HepG2 (cell line): Measurements from ENCODE around the gene NUAK2. TPM values are rescaled to one million over a fixed set of nuclear protein-coding genes. Genes with fewer than 3 reads are reported as not detected.
A peak's percentile ranks its signal among the peaks of the same experiment; 100 is the strongest.

Experiments used
- ATAC-seq: fragments of 200-7000 bp; cut with Tn5 transposase; 3 replicates; pipeline ENCODE4 v1.9.1; 2020; ENCODE audit warnings: mild to moderate bottlenecking, moderate library complexity
- BruUV-seq: library from RNA; stranded (reverse); fragments of 400-500 nt; replicated peaks from 2 replicates; lab custom pipeline; 2021; lab: Mats Ljungman, UMichigan
- CTCF ChIA-PET: fragments of 300-600 bp; formaldehyde crosslinking; extraction: SDS; loops from one replicate; lab custom pipeline; 2021; ENCODE audit warnings: low total read pairs, inconsistent platforms, low intra/inter-chr PET ratio; lab: Yijun Ruan, JAX
- POLR2A ChIA-PET: fragments of 350-600 bp; sonication (Branson Sonifier 250); formaldehyde crosslinking; loops from one replicate; lab custom pipeline; 2020; ENCODE audit warnings: antibody characterized with exemption, inconsistent platforms; lab: Yijun Ruan, JAX
- DNase-seq: peaks from one replicate; pipeline ENCODE4 v3.0.0-alpha.2; 2015; ENCODE audit warnings: low spot score
- FAIRE-seq: peaks from 3 replicates; lab custom pipeline; 2011; peaks lifted over from hg19 to GRCh38; lab: Jason Lieb, UNC
- H2AFZ ChIP-seq: one replicate; pipeline ENCODE4 v1.6.1; 2011; ENCODE audit warnings: low read length, inconsistent platforms
- H3K27ac ChIP-seq: fragments of 300-600 bp; 3 replicates; pipeline ENCODE4 v1.8.0; 2011; ENCODE audit warnings: mixed run types, mild to moderate bottlenecking, mixed read lengths, low read length, inconsistent platforms; ENCODE audit not compliant: insufficient read depth; ENCODE audit errors: extremely low read length
- H3K27me3 ChIP-seq, 2 experiments: fragments of 200-600 bp in 1 of 2; 2 replicates in 1 of 2; 3 replicates in 1 of 2; pipeline versions ENCODE4 v1.6.0 to v1.8.0; 2011; ENCODE audit warnings: low read length in 2 of 2, mild to moderate bottlenecking in 2 of 2, moderate library complexity in 2 of 2, inconsistent platforms in 1 of 2; ENCODE audit not compliant: insufficient read depth in 2 of 2, control insufficient read depth in 1 of 2
- H3K36me3 ChIP-seq, 2 experiments: fragments of 200-600 bp in 1 of 2; replicated peaks in 1 of 2; 2 replicates in 1 of 2; 3 replicates in 1 of 2; pipeline versions ENCODE4 v1.5.1 to v1.8.0; 2011; ENCODE audit warnings: low read length in 2 of 2, inconsistent platforms in 1 of 2; ENCODE audit not compliant: insufficient read depth in 2 of 2, control insufficient read depth in 1 of 2
- H3K4me1 ChIP-seq: 2 replicates; pipeline ENCODE4 v1.5.1; 2012; ENCODE audit warnings: low read length, inconsistent platforms; ENCODE audit not compliant: insufficient read depth
- H3K4me2 ChIP-seq: 2 replicates; pipeline ENCODE4 v1.6.0; 2011; ENCODE audit warnings: low read depth, low read length, inconsistent platforms
- H3K4me3 ChIP-seq, 3 experiments: fragments of 200-600 bp in 1 of 3; sonication (generic), shearing (Covaris generic) in 1 of 3; replicated peaks in 1 of 3; 2 replicates each; pipeline ENCODE4 v1.5.1; 2011 to 2016; ENCODE audit warnings: low read length in 3 of 3, inconsistent platforms in 2 of 3, low read depth in 2 of 3, mild to moderate bottlenecking in 2 of 3, control low read depth in 1 of 3, mixed read lengths in 1 of 3; ENCODE audit not compliant: insufficient read depth in 1 of 3
- H3K79me2 ChIP-seq: one replicate; pipeline ENCODE4 v1.6.1; 2011; ENCODE audit warnings: low read length, inconsistent platforms; ENCODE audit not compliant: insufficient read depth
- H3K9ac ChIP-seq: 2 replicates; pipeline ENCODE4 v1.6.0; 2011; ENCODE audit warnings: mild to moderate bottlenecking, low read depth, low read length, inconsistent platforms; ENCODE audit not compliant: insufficient read depth
- H3K9me3 ChIP-seq: 2 replicates; pipeline ENCODE4 v1.5.1; 2012; ENCODE audit warnings: mild to moderate bottlenecking, low read length
- H4K20me1 ChIP-seq: 2 replicates; pipeline ENCODE4 v1.6.0; 2011; ENCODE audit warnings: inconsistent platforms, mild to moderate bottlenecking, low read length, moderate library complexity; ENCODE audit not compliant: insufficient read depth
- EED ChIP-seq: sonication (generic); formaldehyde crosslinking; IDR thresholded peaks from 2 replicates; pipeline ENCODE4 v1.5.0; 2020; ENCODE audit warnings: mild to moderate bottlenecking, missing genetic modification reagents
- FIP1L1 ChIP-seq: fragments of 200-400 bp; formaldehyde crosslinking; IDR thresholded peaks from 2 replicates; pipeline ENCODE4 v1.6.1; 2018; ENCODE audit warnings: low read depth, mild to moderate bottlenecking, low read length, moderate library complexity, borderline replicate concordance; ENCODE audit not compliant: insufficient read depth
- SMC3 ChIP-seq: IDR thresholded peaks from 2 replicates; pipeline ENCODE4 v1.6.1; 2011; ENCODE audit warnings: low read length, improper control_type of control experiment
- SOX6 ChIP-seq, 2 experiments: fragments of 450-650 bp in 1 of 2; sonication (generic) in 1 of 2; formaldehyde crosslinking in 1 of 2; IDR thresholded peaks; 2 replicates each; pipeline versions ENCODE4 v1.4.0 to v1.6.1; 2017 to 2020; ENCODE audit warnings: antibody characterized with exemption in 1 of 2, mild to moderate bottlenecking in 1 of 2, missing genetic modification reagents in 1 of 2
- ZNF17 ChIP-seq: sonication (generic); formaldehyde crosslinking; IDR thresholded peaks from 2 replicates; pipeline ENCODE4 v1.5.0; 2020; ENCODE audit warnings: mild to moderate bottlenecking, missing genetic modification reagents
- ZNF549 ChIP-seq: sonication (generic); formaldehyde crosslinking; IDR thresholded peaks from 2 replicates; pipeline ENCODE4 v1.5.0; 2020; ENCODE audit warnings: missing genetic modification reagents
- WGBS: methylation state at CpG from one replicate; pipeline ENCODE4 v1.1.6; 2017; ENCODE audit warnings: low lambda C conversion rate; 5-methylcytosine and 5-hydroxymethylcytosine counted together
- in situ Hi-C: cut with HindIII; loops from 2 replicates; pipeline ENCODE4 v1.10.0; 2017; ENCODE audit warnings: low pct_unique_long_range_greater_than_20kb; ENCODE audit not compliant: extremely low pct_ligation_motif_present
- intact Hi-C: fragments of 100-400 bp; cut with micrococcal nuclease; formaldehyde crosslinking; loops from one replicate; pipeline ENCODE4 v1.10.0; 2022; ENCODE audit not compliant: unreplicated experiment
- polyA plus RNA-seq, 8 experiments: library from polyadenylated mRNA; depleted of rRNA in 3 of 8; stranded (reverse) in 7 of 8; unstranded in 1 of 8; fragments of >200 nt; fragmentation: Illumina TruSeq in 4 of 8; extraction: Trizol in 4 of 8; gene quantifications; 2 replicates each; pipeline versions ENCODE4 v1.2.1 to v1.2.3, GENCODE V29; 2011 to 2016; ENCODE audit warnings: low read depth in 4 of 8, missing spikeins in 1 of 8, mixed read lengths in 1 of 8; ENCODE audit not compliant: insufficient read depth in 1 of 8
- total RNA-seq, 5 experiments: library from RNA; depleted of rRNA; stranded (reverse); fragments of >200 nt; fragmentation: Illumina TruSeq; extraction: Trizol; gene quantifications; 2 replicates each; pipeline ENCODE4 v1.2.3, GENCODE V29; 2016; ENCODE audit warnings: low read depth in 1 of 5
- TF ChIP-seq, protein P1 (sequence below): conservative IDR thresholded peaks from 2 replicates; pipeline ENCODE4 v1.6.1; 2018; ENCODE audit warnings: missing genetic modification reagents
- TF ChIP-seq, protein P2 (sequence below): sonication (generic); formaldehyde crosslinking; IDR thresholded peaks from 2 replicates; pipeline ENCODE4 v1.9.0; 2021; ENCODE audit warnings: missing genetic modification reagents, mild to moderate bottlenecking, borderline replicate concordance
- TF ChIP-seq, protein P3 (sequence below): sonication (generic); formaldehyde crosslinking; IDR thresholded peaks from 2 replicates; pipeline ENCODE4 v1.8.0; 2022; ENCODE audit warnings: missing genetic modification reagents, mild to moderate bottlenecking, inconsistent platforms, borderline replicate concordance
- TF ChIP-seq, protein P4 (sequence below), 2 experiments: sonication (generic) in 1 of 2; formaldehyde crosslinking in 1 of 2; IDR thresholded peaks; 2 replicates each; pipeline versions ENCODE4 v1.4.0 to v1.6.1; 2016 to 2020; ENCODE audit warnings: borderline replicate concordance in 1 of 2, low read depth in 1 of 2, mild to moderate bottlenecking in 1 of 2, missing genetic modification reagents in 1 of 2

Gene NUAK2
- total and polyA plus RNA-seq, 2 of the 13 experiments (the other 11 are each of a cell fraction or from before 2014, with no cell fraction given), result 0.75 to 1.1 TPM

DNA sequence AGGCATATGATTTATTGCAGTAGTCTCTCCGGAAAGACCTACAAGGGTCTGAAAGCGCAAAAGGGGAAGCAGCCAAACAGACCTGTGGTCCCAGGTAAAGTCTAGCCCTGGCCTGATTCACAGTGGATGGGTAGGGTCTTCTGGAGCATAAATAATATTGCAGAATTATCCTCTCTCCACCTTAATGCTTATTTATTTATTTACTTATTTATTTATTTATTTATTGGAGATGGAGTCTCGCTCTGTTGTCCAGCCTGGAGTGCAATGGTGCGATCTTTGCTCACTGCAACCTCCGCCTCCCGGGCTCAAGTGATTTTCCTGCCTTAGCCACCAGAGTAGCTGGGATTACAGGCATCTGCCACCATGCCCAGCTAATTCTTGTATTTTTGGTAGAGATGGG lies 46.9 kb upstream of the NUAK2 start (continued):
- TF ChIP-seq ZNF549 (CRISPR knock-in tag) (no peak), ZNF17 (no peak), FIP1L1 (no peak), SMC3 (no peak), EED (no peak)
- TF ChIP-seq, protein P1, sequence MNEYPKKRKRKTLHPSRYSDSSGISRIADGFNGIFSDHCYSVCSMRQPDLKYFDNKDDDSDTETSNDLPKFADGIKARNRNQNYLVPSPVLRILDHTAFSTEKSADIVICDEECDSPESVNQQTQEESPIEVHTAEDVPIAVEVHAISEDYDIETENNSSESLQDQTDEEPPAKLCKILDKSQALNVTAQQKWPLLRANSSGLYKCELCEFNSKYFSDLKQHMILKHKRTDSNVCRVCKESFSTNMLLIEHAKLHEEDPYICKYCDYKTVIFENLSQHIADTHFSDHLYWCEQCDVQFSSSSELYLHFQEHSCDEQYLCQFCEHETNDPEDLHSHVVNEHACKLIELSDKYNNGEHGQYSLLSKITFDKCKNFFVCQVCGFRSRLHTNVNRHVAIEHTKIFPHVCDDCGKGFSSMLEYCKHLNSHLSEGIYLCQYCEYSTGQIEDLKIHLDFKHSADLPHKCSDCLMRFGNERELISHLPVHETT (CRISPR knock-in tag), result no peak
- TF ChIP-seq, protein P2, sequence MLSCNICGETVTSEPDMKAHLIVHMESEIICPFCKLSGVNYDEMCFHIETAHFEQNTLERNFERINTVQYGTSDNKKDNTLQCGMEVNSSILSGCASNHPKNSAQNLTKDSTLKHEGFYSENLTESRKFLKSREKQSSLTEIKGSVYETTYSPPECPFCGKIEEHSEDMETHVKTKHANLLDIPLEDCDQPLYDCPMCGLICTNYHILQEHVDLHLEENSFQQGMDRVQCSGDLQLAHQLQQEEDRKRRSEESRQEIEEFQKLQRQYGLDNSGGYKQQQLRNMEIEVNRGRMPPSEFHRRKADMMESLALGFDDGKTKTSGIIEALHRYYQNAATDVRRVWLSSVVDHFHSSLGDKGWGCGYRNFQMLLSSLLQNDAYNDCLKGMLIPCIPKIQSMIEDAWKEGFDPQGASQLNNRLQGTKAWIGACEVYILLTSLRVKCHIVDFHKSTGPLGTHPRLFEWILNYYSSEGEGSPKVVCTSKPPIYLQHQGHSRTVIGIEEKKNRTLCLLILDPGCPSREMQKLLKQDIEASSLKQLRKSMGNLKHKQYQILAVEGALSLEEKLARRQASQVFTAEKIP (CRISPR knock-in tag), result no peak
- TF ChIP-seq, protein P3, sequence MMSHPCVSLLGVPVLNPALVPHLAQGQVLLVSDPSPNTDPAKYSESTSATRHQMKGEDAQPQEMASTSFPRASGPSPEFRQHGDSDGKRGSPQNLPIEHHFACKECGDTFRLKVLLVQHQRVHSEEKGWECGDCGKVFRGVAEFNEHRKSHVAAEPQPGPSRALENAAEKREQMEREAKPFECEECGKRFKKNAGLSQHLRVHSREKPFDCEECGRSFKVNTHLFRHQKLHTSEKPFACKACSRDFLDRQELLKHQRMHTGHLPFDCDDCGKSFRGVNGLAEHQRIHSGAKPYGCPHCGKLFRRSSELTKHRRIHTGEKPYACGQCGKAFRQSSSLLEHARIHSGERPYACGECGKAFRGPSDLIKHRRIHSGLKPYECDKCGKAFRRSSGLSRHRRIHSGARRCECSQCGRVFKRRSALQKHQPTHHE (CRISPR knock-in tag), result no peak

DNA sequence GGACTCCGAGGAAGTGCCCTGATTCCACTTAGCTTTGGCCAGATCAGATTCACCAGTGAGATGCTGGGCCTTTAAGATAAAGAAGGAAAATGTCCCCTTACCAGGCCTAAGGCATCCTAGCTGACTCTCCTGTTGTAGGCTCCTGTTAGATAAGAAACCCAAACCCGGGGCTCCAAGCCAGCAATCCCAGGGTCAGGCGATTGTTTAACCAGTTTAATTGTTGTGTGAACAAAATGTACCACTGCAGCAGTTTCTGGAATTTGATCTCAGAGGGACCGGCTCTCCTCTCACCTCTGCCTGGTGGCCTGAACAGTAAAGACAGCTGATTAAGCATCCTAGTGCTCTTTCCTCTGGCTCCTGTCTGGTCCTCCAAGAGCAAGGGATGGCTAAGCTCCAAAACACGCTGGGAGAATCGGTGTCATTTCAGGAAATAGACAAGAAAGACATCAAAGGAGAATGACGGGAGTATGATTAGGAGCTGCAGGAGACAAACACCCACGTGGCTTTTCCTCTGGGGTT lies 44.5 kb upstream of the NUAK2 start:
- H2AFZ ChIP-seq, result no peak overlapping the region
- H3K27ac ChIP-seq, result no peak overlapping the region
- intact Hi-C loops (no loop called here), in situ Hi-C loops (no loop called here)
- H3K4me3 ChIP-seq, result no peak overlapping the region
- ATAC-seq, result peak; percentile 62
- ChIA-PET POLR2A (no interaction called here), CTCF (no interaction called here)
- H3K79me2 ChIP-seq, result no peaks in the 10 kb centered on the region
- 0 out of 2 replicates have a peak, but pooled peaks cover 8% of the 10 kb centered on the region for H3K4me1 ChIP-seq
- no peak overlapping the region for H3K9ac ChIP-seq
- FAIRE-seq, result no peak
- DNase-seq, result peak; percentile 14
- peaks cover 1 to 11% of the 10 kb centered on the region in 2 experiments; a peak in 2 of 5 replicates for H3K27me3 ChIP-seq
- no peaks in the 10 kb centered on the region for H3K9me3 ChIP-seq
- no peak overlapping the region for H3K4me2 ChIP-seq
- no peaks in the 10 kb centered on the region for H4K20me1 ChIP-seq
- BruUV-seq, result no TSS peak
- no peaks in the 10 kb centered on the region for H3K36me3 ChIP-seq
- 7% methylated on average over 7 of the region's 8 CpGs for WGBS
- TF ChIP-seq SOX6 (IDR thresholded peaks at IDR 0.05) (no peak), SOX6 (CRISPR knock-in tag; IDR thresholded peaks at IDR 0.05) (0 out of 2 replicates have a peak, but pooled peaks have one; percentile 13)
- TF ChIP-seq, protein P4, sequence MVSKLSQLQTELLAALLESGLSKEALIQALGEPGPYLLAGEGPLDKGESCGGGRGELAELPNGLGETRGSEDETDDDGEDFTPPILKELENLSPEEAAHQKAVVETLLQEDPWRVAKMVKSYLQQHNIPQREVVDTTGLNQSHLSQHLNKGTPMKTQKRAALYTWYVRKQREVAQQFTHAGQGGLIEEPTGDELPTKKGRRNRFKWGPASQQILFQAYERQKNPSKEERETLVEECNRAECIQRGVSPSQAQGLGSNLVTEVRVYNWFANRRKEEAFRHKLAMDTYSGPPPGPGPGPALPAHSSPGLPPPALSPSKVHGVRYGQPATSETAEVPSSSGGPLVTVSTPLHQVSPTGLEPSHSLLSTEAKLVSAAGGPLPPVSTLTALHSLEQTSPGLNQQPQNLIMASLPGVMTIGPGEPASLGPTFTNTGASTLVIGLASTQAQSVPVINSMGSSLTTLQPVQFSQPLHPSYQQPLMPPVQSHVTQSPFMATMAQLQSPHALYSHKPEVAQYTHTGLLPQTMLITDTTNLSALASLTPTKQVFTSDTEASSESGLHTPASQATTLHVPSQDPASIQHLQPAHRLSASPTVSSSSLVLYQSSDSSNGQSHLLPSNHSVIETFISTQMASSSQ (IDR thresholded peaks at IDR 0.05; ENCODE audit: low read depth), result no peak
- TF ChIP-seq, protein P4 (CRISPR knock-in tag; IDR thresholded peaks at IDR 0.05; ENCODE audit: borderline replicate concordance), result no peak
